HCT116 (cell line): Measurements from ENCODE around the gene RRP12. TPM values are rescaled to one million over a fixed set of nuclear protein-coding genes. Genes with fewer than 3 reads are reported as not detected.

ENCODE experiments used
- ATAC-seq: fragments of 200-7000 bp; cut with Tn5 transposase; 2 replicates; pipeline ENCODE4 v1.9.1; 2020; ENCODE audit warnings: mild to moderate bottlenecking, moderate library complexity
- BruUV-seq: library from RNA; stranded (reverse); fragments of 400-500 nt; replicated peaks from 2 replicates; lab custom pipeline; 2021; lab: Mats Ljungman, UMichigan
- CTCF ChIA-PET: fragments of 300-600 bp; sonication (Branson Sonifier 250); formaldehyde crosslinking; loops from one replicate; lab custom pipeline; 2021; ENCODE audit warnings: antibody characterized with exemption; lab: Charles Lee
- POLR2A ChIA-PET: fragments of 300-600, 350-600 bp; sonication (Branson Sonifier 250); formaldehyde crosslinking; loops from one replicate; lab custom pipeline; 2021; ENCODE audit warnings: antibody characterized with exemption; lab: Charles Lee
- RAD21 ChIA-PET, 2 experiments: fragments of 300-600 bp; sonication (Branson Sonifier 250); formaldehyde crosslinking; loops; one replicate each; lab custom pipeline; 2023; ENCODE audit warnings: low total read pairs in 2 of 2; ENCODE audit not compliant: uncharacterized antibody in 2 of 2, unreplicated experiment in 2 of 2, low non-redundant PET in 1 of 2; lab: Charles Lee
- DNase-seq: peaks from one replicate; pipeline ENCODE4 v3.0.0-alpha.2; 2010; ENCODE audit warnings: low read depth, low spot score
- H2AFZ ChIP-seq: fragments of 200-600 bp; shearing (Covaris generic), sonication (generic); 2 replicates; pipeline ENCODE4 v1.6.1; 2017; ENCODE audit warnings: low read depth, mixed run types, mixed read lengths, antibody characterized with exemption, low read length; ENCODE audit not compliant: poor library complexity, severe bottlenecking
- H3K27ac ChIP-seq: 2 replicates; pipeline ENCODE4 v1.5.1; 2012; ENCODE audit warnings: low read depth, low read length
- H3K27me3 ChIP-seq: fragments of 200-600 bp; sonication (generic); 2 replicates; pipeline ENCODE4 v1.6.1; 2016; ENCODE audit warnings: mixed run types, low read length, mixed read lengths; ENCODE audit not compliant: insufficient read depth
- H3K36me3 ChIP-seq, 2 experiments: fragments of 200-500 bp in 1 of 2; fragments of 200-600 bp in 1 of 2; sonication (Bioruptor generic) in 1 of 2; sonication (generic) in 1 of 2; 2 replicates each; pipeline versions ENCODE4 v1.5.1 to v1.6.1; 2014 to 2016; ENCODE audit warnings: low read length in 2 of 2, inconsistent platforms in 1 of 2, mixed read lengths in 1 of 2, mixed run types in 1 of 2; ENCODE audit not compliant: insufficient read depth in 2 of 2, control insufficient read depth in 1 of 2
- H3K4me1 ChIP-seq, 2 experiments: fragments of 200-600 bp in 1 of 2; sonication (generic) in 1 of 2; 2 replicates each; pipeline versions ENCODE4 v1.5.1 to v1.6.1; 2012 to 2017; ENCODE audit warnings: low read length in 2 of 2, inconsistent platforms in 1 of 2, mild to moderate bottlenecking in 1 of 2, mixed read lengths in 1 of 2, mixed run types in 1 of 2, moderate library complexity in 1 of 2; ENCODE audit not compliant: insufficient read depth in 2 of 2, control insufficient read depth in 1 of 2
- H3K4me2 ChIP-seq: fragments of 200-600 bp; sonication (generic); 2 replicates; pipeline ENCODE4 v1.6.1; 2017; ENCODE audit warnings: mixed run types, low read length, mixed read lengths
- H3K4me3 ChIP-seq, 2 experiments: fragments of 200-600 bp in 1 of 2; sonication (generic) in 1 of 2; replicated peaks in 1 of 2; 2 replicates each; pipeline ENCODE4 v1.5.1; 2011 to 2016; ENCODE audit warnings: low read length in 2 of 2, control low read depth in 1 of 2, low read depth in 1 of 2, mild to moderate bottlenecking in 1 of 2, mixed read lengths in 1 of 2, mixed run types in 1 of 2
- H3K79me2 ChIP-seq: fragments of 200-600 bp; sonication (generic); 2 replicates; pipeline ENCODE4 v1.6.1; 2017; ENCODE audit warnings: mild to moderate bottlenecking, mixed run types, low read length, moderate library complexity, mixed read lengths; ENCODE audit not compliant: insufficient read depth
- H3K9ac ChIP-seq: fragments of 200-600 bp; sonication (generic); 2 replicates; pipeline ENCODE4 v1.6.1; 2016; ENCODE audit warnings: low read length, mixed read lengths
- H3K9me2 ChIP-seq: fragments of 200-600 bp; sonication (generic), shearing (Covaris generic); 2 replicates; pipeline ENCODE4 v1.6.1; 2017; ENCODE audit warnings: mixed run types, mild to moderate bottlenecking, moderate library complexity; ENCODE audit not compliant: insufficient read depth
- H3K9me3 ChIP-seq, 2 experiments: fragments of 200-500 bp in 1 of 2; fragments of 200-600 bp in 1 of 2; sonication (Bioruptor generic) in 1 of 2; sonication (generic) in 1 of 2; 2 replicates each; pipeline ENCODE4 v1.6.1; 2014 to 2017; ENCODE audit warnings: low read length in 2 of 2, mixed read lengths in 2 of 2, inconsistent platforms in 1 of 2, low read depth in 1 of 2, mild to moderate bottlenecking in 1 of 2, mixed run types in 1 of 2, moderate library complexity in 1 of 2; ENCODE audit not compliant: control insufficient read depth in 1 of 2, insufficient read depth in 1 of 2
- H4K20me1 ChIP-seq: fragments of 200-600 bp; sonication (generic), shearing (Covaris generic); 2 replicates; pipeline ENCODE4 v1.6.1; 2017; ENCODE audit warnings: mixed run types, mild to moderate bottlenecking, moderate library complexity; ENCODE audit not compliant: insufficient read depth
- CBX3 ChIP-seq: IDR thresholded peaks from 2 replicates; pipeline ENCODE4 v1.6.1; 2012; ENCODE audit warnings: low read depth
- ELF1 ChIP-seq: IDR thresholded peaks from 2 replicates; pipeline ENCODE4 v1.6.1; 2012; ENCODE audit warnings: low read depth, borderline replicate concordance
- EZH2 ChIP-seq: fragments of 200-600 bp; sonication (generic); IDR thresholded peaks from 2 replicates; pipeline ENCODE4 v1.6.1; 2017; ENCODE audit warnings: antibody characterized with exemption, mixed run types
- EZH2phosphoT487 ChIP-seq: fragments of 200-600 bp; IDR thresholded peaks from 2 replicates; pipeline ENCODE4 v1.6.1; 2018; ENCODE audit warnings: antibody characterized with exemption, borderline replicate concordance
- FOSL1 ChIP-seq: IDR thresholded peaks from 2 replicates; pipeline ENCODE4 v1.6.1; 2012; ENCODE audit warnings: low read depth
- JUND ChIP-seq: IDR thresholded peaks from 2 replicates; pipeline ENCODE4 v1.6.1; 2012
- POLR2A ChIP-seq: IDR thresholded peaks from 2 replicates; pipeline ENCODE4 v1.7.0; 2011; ENCODE audit warnings: borderline replicate concordance; ENCODE audit not compliant: insufficient read depth, insufficient read length; ENCODE audit errors: extremely low read depth
- RAD21 ChIP-seq: IDR thresholded peaks from 2 replicates; pipeline ENCODE4 v1.6.1; 2012; ENCODE audit warnings: low read depth, mild to moderate bottlenecking
- SIN3A ChIP-seq: IDR thresholded peaks from 2 replicates; pipeline ENCODE4 v1.6.1; 2012; ENCODE audit warnings: low read depth
- SP1 ChIP-seq: IDR thresholded peaks from 2 replicates; pipeline ENCODE4 v1.6.1; 2012; ENCODE audit warnings: low read depth
- SRF ChIP-seq: IDR thresholded peaks from 2 replicates; pipeline ENCODE4 v1.6.1; 2012; ENCODE audit warnings: low read depth
- ZFX ChIP-seq: fragments of 450-650 bp; IDR thresholded peaks from 2 replicates; pipeline ENCODE4 v1.6.1; 2017
- ZNF274 ChIP-seq: fragments of 200-500 bp; sonication (Bioruptor generic); IDR thresholded peaks from 2 replicates; pipeline ENCODE4 v1.6.1; 2014; ENCODE audit warnings: mild to moderate bottlenecking, low read depth, low read length, inconsistent platforms
- intact Hi-C: fragments of 100-400 bp; cut with micrococcal nuclease; formaldehyde crosslinking; loops from 2 replicates; pipeline ENCODE4 v1.10.0; 2022
- total RNA-seq: library from RNA; stranded (reverse); gene quantifications from one replicate; pipeline ENCODE4 v1.2.1, GENCODE V29; 2021; ENCODE audit not compliant: unreplicated experiment
- TF ChIP-seq, protein P1 (sequence below): IDR thresholded peaks from 2 replicates; pipeline ENCODE4 v1.6.1; 2012
- TF ChIP-seq, protein P2 (sequence below): IDR thresholded peaks from 2 replicates; pipeline ENCODE4 v1.6.1; 2012
- TF ChIP-seq, protein P3 (sequence below), 3 experiments: fragments of 200-600 bp in 1 of 3; sonication (generic) in 1 of 3; IDR thresholded peaks in 2 of 3; conservative IDR thresholded peaks in 1 of 3; 2 replicates each; pipeline ENCODE4 v1.5.1; 2012 to 2017; ENCODE audit warnings: low read depth in 2 of 3, low read length in 2 of 3, antibody characterized with exemption in 1 of 3, borderline replicate concordance in 1 of 3, control low read depth in 1 of 3, mild to moderate bottlenecking in 1 of 3, mixed read lengths in 1 of 3, mixed run types in 1 of 3, moderate library complexity in 1 of 3; ENCODE audit not compliant: insufficient read depth in 1 of 3
- TF ChIP-seq, protein P4 (sequence below): IDR thresholded peaks from 2 replicates; pipeline ENCODE4 v1.6.1; 2011; ENCODE audit warnings: mild to moderate bottlenecking, low read length, moderate library complexity; ENCODE audit not compliant: insufficient replicate concordance; ENCODE audit errors: extremely low read depth

The RRP12 gene
- total RNA-seq, 1 experiment from 2014 or later = 67.0 TPM

DNA sequence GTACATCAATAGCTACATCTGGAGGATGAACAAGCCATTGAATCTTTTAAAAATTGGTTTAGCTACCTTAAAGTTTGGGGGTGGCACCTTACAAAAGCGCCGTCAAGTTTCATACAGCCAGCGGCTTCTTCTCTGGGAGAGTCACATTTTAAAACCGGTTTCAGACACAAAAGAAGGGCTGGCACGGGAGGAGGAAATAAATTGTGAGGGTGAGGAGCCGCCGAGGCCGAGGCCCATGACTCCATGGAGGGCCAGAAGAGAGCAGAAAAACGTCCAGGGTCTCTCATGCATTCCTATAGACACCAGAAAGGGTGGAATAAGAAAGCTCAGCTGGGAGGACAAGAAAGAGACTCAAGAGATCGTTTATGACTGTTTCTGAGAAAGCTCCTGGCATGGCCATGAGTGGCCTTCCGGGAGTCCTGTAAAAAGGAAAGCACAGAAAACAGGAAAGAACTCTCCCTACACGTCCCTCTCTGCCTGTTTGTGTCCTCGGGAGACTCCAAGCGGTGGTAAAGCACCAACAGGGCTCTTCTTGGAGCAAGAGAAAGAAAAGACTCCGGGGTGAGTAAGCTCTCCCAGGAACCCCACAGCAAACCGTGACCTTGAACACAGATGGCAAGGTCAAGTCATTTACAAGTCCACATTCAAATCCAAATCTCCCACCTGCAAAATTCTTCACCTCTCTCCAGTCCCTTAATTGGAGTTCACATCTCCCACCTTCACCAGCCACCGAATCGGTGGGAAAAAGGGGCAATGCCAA lies 68.4 kb downstream of the RRP12 start (continued):
- TF ChIP-seq, protein P1, sequence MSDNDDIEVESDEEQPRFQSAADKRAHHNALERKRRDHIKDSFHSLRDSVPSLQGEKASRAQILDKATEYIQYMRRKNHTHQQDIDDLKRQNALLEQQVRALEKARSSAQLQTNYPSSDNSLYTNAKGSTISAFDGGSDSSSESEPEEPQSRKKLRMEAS = no peak
- no peak for TF ChIP-seq JUND
- no peak for TF ChIP-seq SP1
- no peak for TF ChIP-seq EZH2

DNA sequence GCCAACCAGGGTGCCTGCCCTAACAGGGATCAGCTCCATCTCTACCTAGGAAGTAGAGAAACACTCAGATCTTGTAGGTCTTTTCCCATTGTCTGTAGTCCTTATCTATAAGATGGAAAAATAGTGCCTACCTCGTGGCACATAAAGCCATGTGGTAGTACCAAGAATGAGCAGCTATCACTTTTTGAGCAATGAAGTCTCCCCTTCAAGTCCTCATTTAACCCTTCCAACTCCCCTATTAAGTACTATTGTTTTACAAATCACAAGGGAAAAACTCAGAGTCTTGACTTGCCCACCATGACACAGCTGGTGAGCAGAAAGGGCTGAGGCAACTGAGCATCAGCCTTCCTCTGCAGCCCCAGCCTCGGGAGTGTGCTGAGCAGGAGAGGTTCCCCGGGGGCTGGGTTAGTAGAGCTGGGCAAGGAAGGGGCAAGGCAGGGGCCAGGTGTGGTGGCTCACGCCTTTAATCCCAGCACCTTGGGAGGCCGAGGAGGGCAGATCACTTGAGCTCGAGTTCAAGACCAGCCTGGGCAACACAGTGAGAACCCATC lies 69.9 kb downstream of the RRP12 start:
- H3K4me2 ChIP-seq = no peak overlapping the region
- no peaks in the 10 kb centered on the region for H3K27me3 ChIP-seq
- peaks cover 32 to 41% of the 10 kb centered on the region in 2 experiments for H3K4me1 ChIP-seq
- no peak for DNase-seq
- no peak for TF ChIP-seq EZH2phosphoT487
- TF ChIP-seq ZFX = no peak
- TF ChIP-seq FOSL1 = no peak
- TF ChIP-seq, protein P2, sequence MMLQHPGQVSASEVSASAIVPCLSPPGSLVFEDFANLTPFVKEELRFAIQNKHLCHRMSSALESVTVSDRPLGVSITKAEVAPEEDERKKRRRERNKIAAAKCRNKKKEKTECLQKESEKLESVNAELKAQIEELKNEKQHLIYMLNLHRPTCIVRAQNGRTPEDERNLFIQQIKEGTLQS = no peak
- no peak for TF ChIP-seq SIN3A
- no peak for TF ChIP-seq SRF
- TF ChIP-seq, protein P3, sequence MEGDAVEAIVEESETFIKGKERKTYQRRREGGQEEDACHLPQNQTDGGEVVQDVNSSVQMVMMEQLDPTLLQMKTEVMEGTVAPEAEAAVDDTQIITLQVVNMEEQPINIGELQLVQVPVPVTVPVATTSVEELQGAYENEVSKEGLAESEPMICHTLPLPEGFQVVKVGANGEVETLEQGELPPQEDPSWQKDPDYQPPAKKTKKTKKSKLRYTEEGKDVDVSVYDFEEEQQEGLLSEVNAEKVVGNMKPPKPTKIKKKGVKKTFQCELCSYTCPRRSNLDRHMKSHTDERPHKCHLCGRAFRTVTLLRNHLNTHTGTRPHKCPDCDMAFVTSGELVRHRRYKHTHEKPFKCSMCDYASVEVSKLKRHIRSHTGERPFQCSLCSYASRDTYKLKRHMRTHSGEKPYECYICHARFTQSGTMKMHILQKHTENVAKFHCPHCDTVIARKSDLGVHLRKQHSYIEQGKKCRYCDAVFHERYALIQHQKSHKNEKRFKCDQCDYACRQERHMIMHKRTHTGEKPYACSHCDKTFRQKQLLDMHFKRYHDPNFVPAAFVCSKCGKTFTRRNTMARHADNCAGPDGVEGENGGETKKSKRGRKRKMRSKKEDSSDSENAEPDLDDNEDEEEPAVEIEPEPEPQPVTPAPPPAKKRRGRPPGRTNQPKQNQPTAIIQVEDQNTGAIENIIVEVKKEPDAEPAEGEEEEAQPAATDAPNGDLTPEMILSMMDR (IDR thresholded peaks at IDR 0.05 in 2 of 3, conservative IDR thresholded peaks at IDR 0.05 in 1 of 3; ENCODE audit: borderline replicate concordance in 1 of 3, insufficient read depth in 1 of 3, low read depth in 2 of 3, low read length in 2 of 3) = no peak
- TF ChIP-seq, protein P4, sequence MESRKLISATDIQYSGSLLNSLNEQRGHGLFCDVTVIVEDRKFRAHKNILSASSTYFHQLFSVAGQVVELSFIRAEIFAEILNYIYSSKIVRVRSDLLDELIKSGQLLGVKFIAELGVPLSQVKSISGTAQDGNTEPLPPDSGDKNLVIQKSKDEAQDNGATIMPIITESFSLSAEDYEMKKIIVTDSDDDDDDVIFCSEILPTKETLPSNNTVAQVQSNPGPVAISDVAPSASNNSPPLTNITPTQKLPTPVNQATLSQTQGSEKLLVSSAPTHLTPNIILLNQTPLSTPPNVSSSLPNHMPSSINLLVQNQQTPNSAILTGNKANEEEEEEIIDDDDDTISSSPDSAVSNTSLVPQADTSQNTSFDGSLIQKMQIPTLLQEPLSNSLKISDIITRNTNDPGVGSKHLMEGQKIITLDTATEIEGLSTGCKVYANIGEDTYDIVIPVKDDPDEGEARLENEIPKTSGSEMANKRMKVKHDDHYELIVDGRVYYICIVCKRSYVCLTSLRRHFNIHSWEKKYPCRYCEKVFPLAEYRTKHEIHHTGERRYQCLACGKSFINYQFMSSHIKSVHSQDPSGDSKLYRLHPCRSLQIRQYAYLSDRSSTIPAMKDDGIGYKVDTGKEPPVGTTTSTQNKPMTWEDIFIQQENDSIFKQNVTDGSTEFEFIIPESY = no peak
- no peak for TF ChIP-seq POLR2A
- no peak for TF ChIP-seq JUND
- no peak for TF ChIP-seq CBX3
- TF ChIP-seq ZNF274 = no peak
- no peak for TF ChIP-seq RAD21
- TF ChIP-seq ELF1 = no peak
- H3K9me2 ChIP-seq = no peaks in the 10 kb centered on the region
- ATAC-seq = no peak
- ChIA-PET CTCF (no interaction called here), RAD21 (no interaction called here), POLR2A (interaction anchor here (0.7 kb wide), 1 partner anchor 52 kb away, joined by 3 read pairs; no protein-coding TSS in a partner anchor)
- no peak overlapping the region for H3K4me3 ChIP-seq
- H3K36me3 ChIP-seq = no peaks in the 10 kb centered on the region
- H4K20me1 ChIP-seq = no peaks in the 10 kb centered on the region
- intact Hi-C loops = no loop called here
- no peaks in the 10 kb centered on the region for H3K79me2 ChIP-seq
- no peaks in the 10 kb centered on the region for H3K9me3 ChIP-seq
- no TSS peak for BruUV-seq
- no peak overlapping the region for H3K27ac ChIP-seq
- H3K9ac ChIP-seq = no peak overlapping the region
- no peak overlapping the region for H2AFZ ChIP-seq
